ENCODE data around the gene KMT2D. TPM values are rescaled to one million over a fixed set of nuclear protein-coding genes. Genes with fewer than 3 reads are reported as not detected.

KMT2D gene
- total and polyA plus RNA-seq, 10 of the 15 experiments (the other 5 are each of a cell fraction or from before 2014, with no cell fraction given), result 0.51 to 71.5 (median 10.4) TPM

DNA sequence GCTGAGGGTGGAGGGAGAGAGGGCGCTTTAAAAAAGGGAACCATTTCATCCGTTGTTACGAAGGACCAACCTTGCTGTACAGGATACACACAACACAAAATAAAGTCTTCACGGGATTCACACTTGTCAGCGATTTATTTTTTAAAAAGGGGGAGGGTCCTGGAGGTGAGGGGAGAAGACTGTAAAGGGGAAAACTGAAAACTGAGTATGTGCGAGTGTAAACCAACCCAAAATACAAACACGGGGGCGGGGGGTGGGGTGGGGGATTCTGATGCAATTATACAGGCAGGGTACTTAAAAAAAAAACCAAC, 41.5 kb downstream of the KMT2D start:
- ChIA-PET CTCF (interaction anchor here (0.5 to 3.6 kb wide), 13 partner anchors 17 to 216 kb away, joined by 3 to 54 read pairs (median 7); partner anchors contain the start of genes DDN and DDX23), RAD21 (ENCODE audit: unreplicated experiment) (interaction anchor here (0.7 to 2.2 kb wide), 9 partner anchors 11 to 91 kb away, joined by 3 to 54 read pairs (median 3); partner anchors contain the start of genes ARF3 and DDN), SMC1A (ENCODE audit: uncharacterized antibody, unreplicated experiment) (interaction anchor here (1.2 to 3.4 kb wide), 4 partner anchors 14 to 39 kb away, joined by 4 to 15 read pairs (median 4); no protein-coding TSS in a partner anchor), POLR2A (interaction anchor here (0.7 to 1.7 kb wide), 3 partner anchors 20 to 111 kb away, joined by 3 to 39 read pairs (median 5); partner anchors contain the start of genes DDN and TUBA1B)
- ATAC-seq (peak; percentile 55), DNase-seq (ENCODE audit: low read depth, low spot score) (no peak), FAIRE-seq (no peak)
- Histone ChIP-seq H3K79me2 (ENCODE audit: control insufficient read depth, insufficient read depth, low read length) (peaks cover 21% of the 10 kb centered on the region), H3K4me3 (peak overlapping the region; percentile 71), H3K9ac (ENCODE audit: control insufficient read depth, insufficient read depth, low read length) (peak overlapping the region; percentile 90), H3K27me3 (replicated peaks in 1 of 2; ENCODE audit: control insufficient read depth in 2 of 2, insufficient read depth in 2 of 2, low read length in 1 of 2) (no peaks in the 10 kb centered on the region), H3K4me2 (ENCODE audit: control insufficient read depth, insufficient read depth) (peak overlapping the region; percentile 88), H3K4me1 (ENCODE audit: control insufficient read depth, insufficient read depth, low read length) (0 out of 2 replicates have a peak, but pooled peaks cover 3% of the 10 kb centered on the region), H3K9me3 (replicated peaks; ENCODE audit: control insufficient read depth, insufficient read depth, low read length) (no peaks in the 10 kb centered on the region), H3K27ac (ENCODE audit: control insufficient read depth, insufficient read depth) (peak overlapping the region; percentile 93), H2AFZ (ENCODE audit: control insufficient read depth, low read depth, low read length) (peak overlapping the region; percentile 69), H4K20me1 (ENCODE audit: control insufficient read depth, insufficient read depth) (no peaks in the 10 kb centered on the region), H3K36me3 (ENCODE audit: control insufficient read depth in 2 of 2, insufficient read depth in 2 of 2, low read length in 1 of 2) (peaks cover 8 to 9% of the 10 kb centered on the region in 2 experiments)
- in situ Hi-C loops (cut with MboI), result no loop called here
- TSS peak; percentile 97 for BruUV-seq (replicated peaks)
- TF ChIP-seq MEF2B (IDR thresholded peaks at IDR 0.05; ENCODE audit: partially characterized antibody, poor library complexity, severe bottlenecking) (peak; percentile 9), GABPA (IDR thresholded peaks at IDR 0.05; ENCODE audit: low read depth) (no peak), SMAD1 (IDR thresholded peaks at IDR 0.05; ENCODE audit: low read depth, partially characterized antibody) (peak; percentile 1)
- intact Hi-C loops (cut with micrococcal nuclease; ENCODE audit: unreplicated experiment), result no loop called here
- 5% methylated on average over 6 of the region's 8 CpGs for WGBS (ENCODE audit: insufficient coverage, insufficient replicate concordance, low lambda C conversion rate, missing lambda C conversion rate)

DNA sequence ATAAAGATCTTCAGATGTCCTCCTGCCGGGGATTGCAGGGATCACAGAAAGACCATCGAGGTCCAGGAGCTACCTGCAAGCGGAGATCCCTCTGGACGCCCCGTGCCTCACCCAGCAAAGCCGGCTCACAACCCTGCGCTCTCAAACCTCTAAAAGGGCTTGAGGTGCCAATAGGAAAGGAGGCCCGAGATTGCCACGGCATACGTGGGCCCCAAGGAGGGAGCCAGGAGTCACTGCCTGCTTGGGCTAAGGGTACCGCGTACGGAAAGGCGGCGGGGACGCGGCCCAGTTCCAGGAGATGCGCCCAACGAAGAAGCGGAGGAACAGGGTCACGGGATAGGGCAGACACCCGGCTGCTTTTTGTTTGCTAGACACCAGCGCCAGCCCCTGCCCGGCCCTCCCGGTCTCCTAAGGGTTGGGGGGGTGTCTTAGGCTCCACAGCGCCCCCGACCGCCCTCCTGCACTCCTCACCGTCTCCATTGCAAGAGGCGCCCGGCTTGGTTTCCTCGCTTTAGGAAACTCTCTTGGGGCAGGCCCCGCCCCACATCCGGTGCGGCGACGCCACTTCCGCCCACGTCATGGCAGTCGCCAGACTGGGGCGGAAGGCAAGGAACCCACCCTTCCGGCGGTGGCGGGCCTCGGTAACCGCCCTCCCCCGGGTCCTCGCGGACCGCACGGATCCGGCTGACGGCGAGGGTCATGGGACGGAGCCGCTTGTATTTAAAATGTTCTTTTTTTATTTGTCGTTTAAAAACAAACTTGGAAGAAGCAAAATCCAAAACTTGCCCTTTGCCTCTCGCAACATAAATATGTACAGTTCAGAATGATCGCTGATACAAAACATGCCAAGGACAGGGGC, 42.1 kb downstream of the KMT2D start, which contains the start of gene PRKAG1:
PRKAG1 (minus strand) TSS at position 516 of the 859 bp plus-strand sequence; CDS start at position 480, 36 bp downstream.
- intact Hi-C loops (cut with micrococcal nuclease; ENCODE audit: unreplicated experiment), result loop anchor here (1.0 kb wide), 1 partner anchor 19 kb away; the partner anchor contains the start of gene DDN
- POLR2A ChIA-PET, result interaction anchor here (1.7 to 4.9 kb wide), 3 partner anchors 13 to 20 kb away, joined by 4 to 52 read pairs (median 39); partner anchors contain the start of gene DDN
- TF ChIP-seq HDGF (IDR thresholded peaks at IDR 0.05) (0 out of 2 replicates have a peak, but pooled peaks have one; percentile 12), HDAC6 (IDR thresholded peaks at IDR 0.05; ENCODE audit: unreplicated experiment) (no peak), RAD51 (IDR thresholded peaks at IDR 0.05) (no peak; the same call in 1 of the 2 replicates), CEBPB (IDR thresholded peaks at IDR 0.05; ENCODE audit: borderline replicate concordance in 1 of 2, low read depth in 2 of 2, low read length in 2 of 2) (no peak), RAD21 (IDR thresholded peaks at IDR 0.05; ENCODE audit: insufficient read depth, low read depth, low read length) (peak; percentile 36; the same call in 1 of the 2 replicates), ETV6 (conservative IDR thresholded peaks at IDR 0.05 in 1 of 2, IDR thresholded peaks at IDR 0.05 in 1 of 2; ENCODE audit: borderline replicate concordance in 1 of 2, low read depth in 1 of 2) (peak in 1 of 2 experiments; percentile 80; a peak in 2 of 4 replicates), ZBED1 (IDR thresholded peaks at IDR 0.05; ENCODE audit: borderline replicate concordance) (peak; percentile 48; the same call in 1 of the 2 replicates), EZH2 (IDR thresholded peaks at IDR 0.05; ENCODE audit: borderline replicate concordance, control insufficient read depth, low read depth, low read length) (no peak), BRCA1 (IDR thresholded peaks at IDR 0.05; ENCODE audit: low read depth, low read length) (no peak)
- TF ChIP-seq, protein P1, sequence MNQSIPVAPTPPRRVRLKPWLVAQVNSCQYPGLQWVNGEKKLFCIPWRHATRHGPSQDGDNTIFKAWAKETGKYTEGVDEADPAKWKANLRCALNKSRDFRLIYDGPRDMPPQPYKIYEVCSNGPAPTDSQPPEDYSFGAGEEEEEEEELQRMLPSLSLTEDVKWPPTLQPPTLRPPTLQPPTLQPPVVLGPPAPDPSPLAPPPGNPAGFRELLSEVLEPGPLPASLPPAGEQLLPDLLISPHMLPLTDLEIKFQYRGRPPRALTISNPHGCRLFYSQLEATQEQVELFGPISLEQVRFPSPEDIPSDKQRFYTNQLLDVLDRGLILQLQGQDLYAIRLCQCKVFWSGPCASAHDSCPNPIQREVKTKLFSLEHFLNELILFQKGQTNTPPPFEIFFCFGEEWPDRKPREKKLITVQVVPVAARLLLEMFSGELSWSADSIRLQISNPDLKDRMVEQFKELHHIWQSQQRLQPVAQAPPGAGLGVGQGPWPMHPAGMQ (IDR thresholded peaks at IDR 0.05; ENCODE audit: borderline replicate concordance), result no peak

More for the DNA sequence above, 42.1 kb downstream of the KMT2D start, which contains the start of gene PRKAG1:
- no peaks in the 10 kb centered on the region for H3K27me3 ChIP-seq (replicated peaks in 1 of 2; ENCODE audit: control insufficient read depth in 2 of 2, insufficient read depth in 2 of 2, low read length in 1 of 2)
- peak within 1 kb of the TSS; percentile 93 for H3K4me3 ChIP-seq
- H3K4me1 ChIP-seq (ENCODE audit: control insufficient read depth, insufficient read depth, low read length), result 0 out of 2 replicates have a peak, but pooled peaks cover 3% of the 10 kb centered on the region
- BruUV-seq (replicated peaks), result TSS peak; percentile 51
- 1% methylated on average over 55 of the region's 59 CpGs for WGBS (ENCODE audit: insufficient coverage, insufficient replicate concordance, low lambda C conversion rate, missing lambda C conversion rate)
- no peaks in the 10 kb centered on the region for H4K20me1 ChIP-seq (ENCODE audit: control insufficient read depth, insufficient read depth)
- ATAC-seq (peak; percentile 90), FAIRE-seq (peak; percentile 73), DNase-seq (ENCODE audit: low read depth, low spot score) (peak; percentile 77)
- H3K9me3 ChIP-seq (replicated peaks; ENCODE audit: control insufficient read depth, insufficient read depth, low read length), result no peaks in the 10 kb centered on the region
- H3K36me3 ChIP-seq (ENCODE audit: control insufficient read depth in 2 of 2, insufficient read depth in 2 of 2, low read length in 1 of 2), result peaks cover 9% of the 10 kb centered on the region in 2 experiments
- in situ Hi-C loops (cut with MboI), result no loop called here
- ChIA-PET RAD21 (ENCODE audit: unreplicated experiment) (interaction anchor here (0.8 to 5.0 kb wide), 9 partner anchors 11 to 91 kb away, joined by 3 to 62 read pairs (median 3); partner anchors contain the start of genes DDN and KMT2D), CTCF (interaction anchor here (0.7 to 11.1 kb wide), 12 partner anchors 13 to 166 kb away, joined by 3 to 172 read pairs (median 9); partner anchors contain the start of genes DDN and DDX23), SMC1A (ENCODE audit: uncharacterized antibody, unreplicated experiment) (interaction anchor here (1.2 to 7.5 kb wide), 5 partner anchors 17 to 41 kb away, joined by 3 to 47 read pairs (median 15); partner anchors contain the start of gene DDN)
- peak within 1 kb of the TSS; percentile 90 for H3K9ac ChIP-seq (ENCODE audit: control insufficient read depth, insufficient read depth, low read length)
- peak within 1 kb of the TSS; percentile 93 for H3K27ac ChIP-seq (ENCODE audit: control insufficient read depth, insufficient read depth)
- H2AFZ ChIP-seq (ENCODE audit: control insufficient read depth, low read depth, low read length), result peak within 1 kb of the TSS; percentile 75
- H3K79me2 ChIP-seq (ENCODE audit: control insufficient read depth, insufficient read depth, low read length), result peaks cover 21% of the 10 kb centered on the region
- peak within 1 kb of the TSS; percentile 88 for H3K4me2 ChIP-seq (ENCODE audit: control insufficient read depth, insufficient read depth)

Measured in GM12878 (cell line).